Erythroblast (primary cell): ENCODE data around the gene GJA3.

Source experiments
- GATA1 ChIP-seq: IDR thresholded peaks from 2 replicates; pipeline ENCODE4 v1.6.1; 2011; ENCODE audit warnings: low read depth, mild to moderate bottlenecking, control low read depth, low read length, moderate library complexity
- POLR2A ChIP-seq: IDR thresholded peaks from 2 replicates; pipeline ENCODE4 v1.6.1; 2011; ENCODE audit warnings: mild to moderate bottlenecking, low read length

DNA sequence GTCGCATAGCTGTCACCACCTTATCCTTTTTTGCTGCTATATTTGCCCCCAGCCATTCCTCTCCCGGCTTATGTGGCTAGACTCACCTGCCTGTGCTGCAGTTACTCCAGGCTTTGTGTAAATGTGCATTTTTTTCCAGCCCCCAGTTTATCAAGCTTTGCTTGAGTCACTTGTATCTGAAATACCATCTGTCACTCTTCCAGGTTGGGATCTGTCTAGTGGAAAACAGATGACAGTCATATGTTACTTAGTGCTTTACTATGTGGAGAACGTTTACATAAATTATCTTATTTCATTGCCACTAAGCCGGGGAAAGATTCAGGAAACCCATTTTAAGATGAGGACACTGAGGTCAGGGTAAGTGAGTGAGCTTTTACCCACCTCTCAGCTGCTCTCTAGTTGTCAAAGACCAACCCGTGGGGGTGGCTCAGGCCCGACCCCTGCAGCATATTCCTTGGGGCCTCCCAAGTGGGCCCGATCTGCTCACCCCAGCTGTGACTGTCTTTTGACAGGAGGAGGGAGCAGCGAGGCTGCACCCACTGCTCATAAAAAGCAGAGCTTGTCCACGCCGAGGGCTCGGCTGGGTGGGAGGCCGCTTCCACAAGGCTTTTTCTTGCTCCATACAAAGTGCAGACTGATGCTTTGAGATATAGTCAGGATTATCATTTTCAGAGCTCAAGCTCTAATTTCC lies 24.7 kb upstream of the GJA3 start:
- TF ChIP-seq POLR2A (no peak), GATA1 (no peak)
